ENCODE results near the gene DLG3. TPM values are rescaled to one million over a fixed set of nuclear protein-coding genes. Genes with fewer than 3 reads are reported as not detected.
"Not testable (repeated sequence)": the region's sequence is repeated elsewhere in the genome, so short reads cannot be mapped to it uniquely, and the experiment has no call there.

The DLG3 gene
- polyA plus RNA-seq, 1 donor (not counting 4 experiments of a cell fraction or from before 2014, with no cell fraction given): 10.1 TPM

DNA sequence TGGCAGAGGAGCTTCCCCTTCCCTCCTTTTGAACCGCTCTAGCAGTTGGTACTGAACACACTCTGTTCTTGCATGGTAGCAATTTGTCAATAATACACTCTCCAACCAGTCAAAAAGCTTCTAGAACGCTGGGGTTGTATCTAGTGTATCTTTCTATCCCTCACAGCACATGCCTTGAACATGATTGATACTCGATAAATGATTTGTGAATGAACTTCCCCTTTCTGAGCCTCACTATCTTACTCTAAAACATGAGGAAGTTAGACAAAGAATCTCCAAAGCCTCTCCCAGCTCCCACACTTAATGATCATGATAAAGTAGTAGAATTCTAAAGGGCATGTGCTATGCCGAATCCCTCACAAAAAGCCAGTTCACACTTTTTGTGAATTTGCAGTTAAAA, 64.4 kb downstream of the DLG3 start:
- no peak for TF ChIP-seq EZH2 (IDR thresholded peaks at IDR 0.05; ENCODE audit: low read length)
- TF ChIP-seq, protein P1, sequence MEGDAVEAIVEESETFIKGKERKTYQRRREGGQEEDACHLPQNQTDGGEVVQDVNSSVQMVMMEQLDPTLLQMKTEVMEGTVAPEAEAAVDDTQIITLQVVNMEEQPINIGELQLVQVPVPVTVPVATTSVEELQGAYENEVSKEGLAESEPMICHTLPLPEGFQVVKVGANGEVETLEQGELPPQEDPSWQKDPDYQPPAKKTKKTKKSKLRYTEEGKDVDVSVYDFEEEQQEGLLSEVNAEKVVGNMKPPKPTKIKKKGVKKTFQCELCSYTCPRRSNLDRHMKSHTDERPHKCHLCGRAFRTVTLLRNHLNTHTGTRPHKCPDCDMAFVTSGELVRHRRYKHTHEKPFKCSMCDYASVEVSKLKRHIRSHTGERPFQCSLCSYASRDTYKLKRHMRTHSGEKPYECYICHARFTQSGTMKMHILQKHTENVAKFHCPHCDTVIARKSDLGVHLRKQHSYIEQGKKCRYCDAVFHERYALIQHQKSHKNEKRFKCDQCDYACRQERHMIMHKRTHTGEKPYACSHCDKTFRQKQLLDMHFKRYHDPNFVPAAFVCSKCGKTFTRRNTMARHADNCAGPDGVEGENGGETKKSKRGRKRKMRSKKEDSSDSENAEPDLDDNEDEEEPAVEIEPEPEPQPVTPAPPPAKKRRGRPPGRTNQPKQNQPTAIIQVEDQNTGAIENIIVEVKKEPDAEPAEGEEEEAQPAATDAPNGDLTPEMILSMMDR (optimal IDR thresholded peaks at IDR 0.05 in 1 of 3, IDR thresholded peaks at IDR 0.05 in 1 of 3, conservative IDR thresholded peaks at IDR 0.05 in 1 of 3; ENCODE audit: extremely low read depth in 1 of 3, insufficient read depth in 2 of 3, low read length in 3 of 3): no peak
- Histone ChIP-seq H3K9me1 (ENCODE audit: control insufficient read depth, extremely low read depth, insufficient read depth, low read length) (no peaks in the 10 kb centered on the region), H3K4me2 (ENCODE audit: control insufficient read depth, extremely low read depth, insufficient read depth, low read depth, low read length) (no peak overlapping the region), H3K9me3 (ENCODE audit: control insufficient read depth, low read depth, low read length) (no peaks in the 10 kb centered on the region), H3K27ac (ENCODE audit: control insufficient read depth, insufficient read depth, low read length) (no peak overlapping the region), H3K9ac (ENCODE audit: control insufficient read depth, extremely low read depth, insufficient read depth, low read length) (no peak overlapping the region), H3K4me1 (ENCODE audit: control insufficient read depth, extremely low read depth, insufficient read depth, low read length) (peaks cover 9% of the 10 kb centered on the region), H3K27me3 (ENCODE audit: control insufficient read depth, extremely low read depth, insufficient read depth, low read length) (no peaks in the 10 kb centered on the region), H3K4me3 (ENCODE audit: control insufficient read depth in 2 of 3, extremely low read depth in 1 of 3, insufficient read depth in 2 of 3, low read depth in 1 of 3, low read length in 3 of 3) (no peak overlapping the region), H4K20me1 (ENCODE audit: control insufficient read depth, extremely low read depth, insufficient read depth, low read length) (no peaks in the 10 kb centered on the region), H2AFZ (ENCODE audit: control insufficient read depth, low read length) (no peak overlapping the region), H3K79me2 (ENCODE audit: control insufficient read depth, insufficient read depth, low read length) (no peaks in the 10 kb centered on the region), H3K36me3 (ENCODE audit: control insufficient read depth in 2 of 2, extremely low read depth in 1 of 2, insufficient read depth in 2 of 2, low read length in 2 of 2) (no peaks in the 10 kb centered on the region)
- DNase-seq (ENCODE audit: low read depth, low spot score) (no peak), FAIRE-seq (no peak)
- dilution Hi-C loops (cut with MboI; ENCODE audit: extremely low pct_ligation_motif_present, low sequenced_read_pairs): no loop called here

DNA sequence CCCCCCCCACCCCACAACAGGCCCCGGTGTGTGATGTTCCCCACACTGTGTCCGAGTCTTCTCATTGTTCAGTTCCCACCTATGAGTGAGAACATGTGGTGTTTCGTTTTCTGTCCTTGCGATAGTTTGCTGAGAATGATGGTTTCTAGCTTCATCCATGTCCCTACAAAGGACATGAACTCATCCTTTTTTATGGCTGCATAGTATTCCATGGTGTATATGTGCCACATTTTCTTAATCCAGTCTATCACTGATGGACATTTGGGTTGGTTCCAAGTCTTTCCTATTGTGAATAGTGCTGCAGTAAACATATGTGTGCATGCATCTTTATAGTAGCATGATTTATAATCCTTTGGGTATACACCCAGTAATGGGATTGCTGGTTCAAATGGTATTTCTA, 70.6 kb downstream of the DLG3 start:
- dilution Hi-C loops (cut with MboI; ENCODE audit: extremely low pct_ligation_motif_present, low sequenced_read_pairs); H3K4me2 ChIP-seq (ENCODE audit: control insufficient read depth, extremely low read depth, insufficient read depth, low read depth, low read length); DNase-seq (ENCODE audit: low read depth, low spot score); H4K20me1 ChIP-seq (ENCODE audit: control insufficient read depth, extremely low read depth, insufficient read depth, low read length); H3K4me1 ChIP-seq (ENCODE audit: control insufficient read depth, extremely low read depth, insufficient read depth, low read length); H3K4me3 ChIP-seq (ENCODE audit: control insufficient read depth in 2 of 3, extremely low read depth in 1 of 3, insufficient read depth in 2 of 3, low read depth in 1 of 3, low read length in 3 of 3); H3K27ac ChIP-seq (ENCODE audit: control insufficient read depth, insufficient read depth, low read length); H3K9me3 ChIP-seq (ENCODE audit: control insufficient read depth, low read depth, low read length); H3K9me1 ChIP-seq (ENCODE audit: control insufficient read depth, extremely low read depth, insufficient read depth, low read length); H3K36me3 ChIP-seq (ENCODE audit: control insufficient read depth in 2 of 2, extremely low read depth in 1 of 2, insufficient read depth in 2 of 2, low read length in 2 of 2); H2AFZ ChIP-seq (ENCODE audit: control insufficient read depth, low read length); H3K27me3 ChIP-seq (ENCODE audit: control insufficient read depth, extremely low read depth, insufficient read depth, low read length); H3K79me2 ChIP-seq (ENCODE audit: control insufficient read depth, insufficient read depth, low read length); H3K9ac ChIP-seq (ENCODE audit: control insufficient read depth, extremely low read depth, insufficient read depth, low read length); FAIRE-seq: not testable (repeated sequence)

DNA sequence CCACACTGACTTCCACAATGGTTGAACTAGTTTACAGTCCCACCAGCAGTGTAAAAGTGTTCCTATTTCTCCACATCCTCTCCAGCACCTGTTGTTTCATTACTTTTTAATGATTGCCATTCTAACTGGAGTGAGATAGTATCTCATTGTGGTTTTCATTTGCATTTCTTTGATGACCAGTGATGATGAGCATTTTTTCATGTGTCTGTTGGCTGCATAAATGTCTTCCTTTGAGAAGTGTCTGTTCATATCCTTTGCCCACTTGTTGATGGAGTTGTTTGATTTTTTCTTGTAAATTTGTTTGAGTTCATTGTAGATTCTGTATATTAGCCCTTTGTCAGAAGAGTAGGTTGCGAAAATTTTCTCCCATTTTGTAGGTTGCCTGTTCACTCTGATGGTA, 71.1 kb downstream of the DLG3 start:
- H3K4me1 ChIP-seq (ENCODE audit: control insufficient read depth, extremely low read depth, insufficient read depth, low read length); H3K27ac ChIP-seq (ENCODE audit: control insufficient read depth, insufficient read depth, low read length); H3K4me2 ChIP-seq (ENCODE audit: control insufficient read depth, extremely low read depth, insufficient read depth, low read depth, low read length); H3K9me1 ChIP-seq (ENCODE audit: control insufficient read depth, extremely low read depth, insufficient read depth, low read length); DNase-seq (ENCODE audit: low read depth, low spot score); H4K20me1 ChIP-seq (ENCODE audit: control insufficient read depth, extremely low read depth, insufficient read depth, low read length); dilution Hi-C loops (cut with MboI; ENCODE audit: extremely low pct_ligation_motif_present, low sequenced_read_pairs); H3K36me3 ChIP-seq (ENCODE audit: control insufficient read depth in 2 of 2, extremely low read depth in 1 of 2, insufficient read depth in 2 of 2, low read length in 2 of 2); H3K27me3 ChIP-seq (ENCODE audit: control insufficient read depth, extremely low read depth, insufficient read depth, low read length); H2AFZ ChIP-seq (ENCODE audit: control insufficient read depth, low read length); H3K9ac ChIP-seq (ENCODE audit: control insufficient read depth, extremely low read depth, insufficient read depth, low read length); H3K4me3 ChIP-seq (ENCODE audit: control insufficient read depth in 2 of 3, extremely low read depth in 1 of 3, insufficient read depth in 2 of 3, low read depth in 1 of 3, low read length in 3 of 3); FAIRE-seq; H3K9me3 ChIP-seq (ENCODE audit: control insufficient read depth, low read depth, low read length); H3K79me2 ChIP-seq (ENCODE audit: control insufficient read depth, insufficient read depth, low read length): not testable (repeated sequence)

Measured in keratinocyte (primary cell).